Measurements from ENCODE around the gene ABCC9.
"Not testable (repeated sequence)": the region's sequence is repeated elsewhere in the genome, so short reads cannot be mapped to it uniquely, and the experiment has no call there.

The ABCC9 gene

GRCh38 chr12:21933656-21934055, 7.6 kb downstream of the ABCC9 start:
- DNase-seq (ENCODE audit: low read depth in 2 of 2): no peak

DNA sequence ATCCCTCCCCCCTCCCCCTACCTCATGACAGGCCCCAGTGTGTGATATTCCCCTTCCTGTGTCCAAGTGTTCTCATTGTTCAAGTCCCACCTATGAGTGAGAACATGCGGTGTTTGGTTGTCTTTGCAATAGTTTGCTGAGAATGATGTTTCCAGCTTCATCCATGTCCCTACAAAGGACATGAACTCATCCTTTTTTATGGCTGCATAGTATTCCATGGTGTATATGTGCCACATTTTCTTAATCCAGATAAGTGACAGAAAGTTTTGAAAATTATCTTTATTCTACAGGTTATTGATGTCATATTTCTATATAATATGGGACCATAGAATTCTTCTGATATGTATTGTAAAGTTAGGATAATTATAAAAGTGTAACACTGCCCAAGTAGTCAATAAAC, 11.3 kb downstream of the ABCC9 start:
- DNase-seq (ENCODE audit: low read depth in 2 of 2): not testable (repeated sequence)

GRCh38 chr12:21925296-21925913, 15.8 kb downstream of the ABCC9 start:
- DNase-seq (ENCODE audit: low read depth in 2 of 2): no peak

GRCh38 chr12:21921436-21921835, 19.8 kb downstream of the ABCC9 start:
- DNase-seq (ENCODE audit: low read depth in 2 of 2): no peak

- DNase-seq (ENCODE audit: low read depth in 2 of 2): no peak
Observed at GRCh38 chr12:21918456-21918855, 22.8 kb downstream of the ABCC9 start.

DNA sequence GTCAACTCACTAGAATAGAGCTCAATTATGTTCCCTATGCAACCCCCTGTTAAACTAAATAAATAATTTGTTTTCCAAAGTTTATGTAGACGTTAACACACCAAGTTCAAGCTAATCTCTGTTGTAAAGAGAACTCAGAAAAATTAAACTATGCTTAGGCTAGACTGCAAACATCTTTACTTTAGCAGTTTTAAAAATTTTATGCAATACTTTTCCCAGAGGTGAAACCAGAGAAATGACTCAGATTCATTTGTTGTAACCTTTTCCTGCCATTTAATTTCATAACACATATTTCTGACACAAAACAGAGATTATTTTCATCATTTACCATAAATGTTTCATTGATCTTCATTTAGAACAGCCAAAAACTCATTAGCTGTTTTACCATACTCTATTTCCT, 27.4 kb downstream of the ABCC9 start:
- no peak for DNase-seq (ENCODE audit: low read depth in 2 of 2)

GRCh38 chr12:21912318-21912717, 28.9 kb downstream of the ABCC9 start:
- DNase-seq (ENCODE audit: low read depth in 2 of 2): no peak

- DNase-seq (ENCODE audit: low read depth in 2 of 2): no peak
Observed at GRCh38 chr12:21911832-21912231, 29.4 kb downstream of the ABCC9 start.

- no peak for DNase-seq (ENCODE audit: low read depth in 2 of 2)
Observed at GRCh38 chr12:21910657-21911056, 30.6 kb downstream of the ABCC9 start.

GRCh38 chr12:21907948-21908837, 33.0 kb downstream of the ABCC9 start:
- DNase-seq (ENCODE audit: low read depth in 2 of 2): no peak

- no peak for DNase-seq (ENCODE audit: low read depth in 2 of 2)
Observed at GRCh38 chr12:21906919-21907493, 34.2 kb downstream of the ABCC9 start.

GRCh38 chr12:21899532-21899931, 41.7 kb downstream of the ABCC9 start:
- not testable (repeated sequence) for DNase-seq (ENCODE audit: low read depth in 2 of 2)

DNA sequence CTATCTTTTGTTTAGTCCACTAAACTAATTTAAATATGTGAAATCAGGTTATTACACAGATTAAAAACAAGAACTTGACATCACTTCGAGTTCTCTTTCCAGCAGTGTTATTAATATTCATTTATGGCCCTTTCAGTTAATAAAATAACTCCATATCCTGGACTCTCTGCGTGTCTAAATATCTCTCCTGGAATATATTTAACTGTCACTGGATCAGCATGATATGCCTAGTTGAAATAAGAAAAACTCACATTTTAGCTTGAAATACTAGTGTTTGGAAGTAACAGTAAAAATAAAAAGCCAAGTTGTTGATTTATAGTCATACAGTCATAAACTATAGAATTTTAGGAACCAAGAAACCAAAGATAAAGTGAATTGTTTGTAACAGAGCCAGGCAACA, 45.6 kb downstream of the ABCC9 start:
- no peak for DNase-seq (ENCODE audit: low read depth in 2 of 2)

DNA sequence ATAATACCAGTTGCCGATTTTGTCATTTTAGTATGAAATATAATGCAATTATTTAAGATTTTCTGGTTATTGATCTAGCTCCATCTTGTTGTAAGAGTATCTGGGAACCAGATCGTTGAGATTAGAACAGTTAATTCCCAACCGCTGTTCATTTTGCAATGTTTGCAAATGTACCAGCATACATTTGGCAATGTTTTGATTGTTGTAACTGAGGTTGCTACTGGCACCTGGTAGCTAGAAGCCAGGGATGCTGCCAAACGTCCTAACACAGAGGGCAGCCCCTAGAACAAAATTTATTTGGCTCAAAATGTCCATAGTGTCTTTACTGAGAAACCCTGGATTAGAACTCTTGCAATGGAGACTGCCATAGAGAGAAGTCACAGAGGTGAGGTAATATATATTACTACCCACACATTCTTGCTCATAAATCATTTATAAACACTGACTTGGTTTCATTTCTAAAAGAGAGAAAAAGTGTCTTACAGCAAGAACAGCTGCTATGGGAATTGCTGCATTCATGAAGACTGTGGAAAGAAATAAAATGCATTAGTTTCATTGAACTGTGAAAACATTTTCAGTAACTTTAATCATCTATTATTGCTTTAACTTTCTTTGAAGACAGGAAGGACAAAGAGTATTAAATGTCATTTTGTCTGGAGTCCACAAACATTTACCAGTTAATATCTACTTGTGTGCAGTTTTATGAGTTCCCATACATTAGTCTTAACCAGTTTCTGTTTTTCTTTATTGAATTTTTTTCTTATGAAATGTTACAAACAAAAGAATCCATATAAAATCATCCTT, 46.2 kb downstream of the ABCC9 start:
- no peak for DNase-seq (ENCODE audit: low read depth in 2 of 2)

DNA sequence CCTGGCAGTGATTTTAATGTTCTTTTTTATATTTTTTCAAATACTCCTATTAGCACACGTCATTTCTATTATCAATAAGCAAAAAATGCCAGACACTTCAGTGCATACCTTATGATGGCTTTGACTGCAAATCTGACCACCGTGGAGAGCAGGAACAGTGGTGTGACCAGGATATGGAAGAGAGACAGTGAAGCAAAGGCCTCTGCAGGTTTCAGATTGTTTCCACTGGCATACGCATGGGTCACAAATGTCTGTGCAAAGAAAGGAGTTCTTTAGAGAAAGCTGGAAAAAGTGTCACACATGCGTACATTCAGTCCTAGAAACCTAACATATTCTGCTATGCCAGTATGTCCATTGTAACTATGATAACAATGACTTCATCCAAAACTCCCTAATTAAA, 47.3 kb downstream of the ABCC9 start:
- DNase-seq (ENCODE audit: low read depth in 2 of 2): no peak

DNA sequence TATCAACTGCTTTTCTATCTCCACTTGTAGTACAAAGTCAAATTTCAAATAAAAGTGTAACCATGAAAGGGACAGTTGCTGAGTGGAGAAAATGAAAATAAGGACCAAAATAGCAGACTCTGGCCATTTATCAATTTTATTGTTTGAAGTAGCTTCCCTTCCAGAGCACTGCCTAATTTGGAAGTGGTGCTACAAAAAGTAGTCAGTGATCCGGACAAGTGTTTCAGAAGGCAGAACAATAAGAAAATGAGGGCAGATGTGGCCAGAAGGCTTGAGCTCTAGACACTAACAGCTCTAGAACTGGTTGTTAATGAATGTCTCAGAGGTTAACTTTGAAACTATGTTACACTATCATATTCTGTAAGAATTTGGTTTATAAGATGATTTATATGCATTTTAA, 48.9 kb downstream of the ABCC9 start:
- no peak for DNase-seq (ENCODE audit: low read depth in 2 of 2)

GRCh38 chr12:21891751-21892217, 49.4 kb downstream of the ABCC9 start:
- no peak for DNase-seq (ENCODE audit: low read depth in 2 of 2)

GRCh38 chr12:21888276-21888863, 52.9 kb downstream of the ABCC9 start:
- DNase-seq (ENCODE audit: low read depth in 2 of 2): no peak

GRCh38 chr12:21884936-21885335, 56.3 kb downstream of the ABCC9 start:
- DNase-seq (ENCODE audit: low read depth in 2 of 2): no peak

GRCh38 chr12:21882635-21883034, 58.6 kb downstream of the ABCC9 start:
- DNase-seq (ENCODE audit: low read depth in 2 of 2): no peak

- DNase-seq (ENCODE audit: low read depth in 2 of 2): no peak
Observed at GRCh38 chr12:21881965-21882364, 59.3 kb downstream of the ABCC9 start.

DNA sequence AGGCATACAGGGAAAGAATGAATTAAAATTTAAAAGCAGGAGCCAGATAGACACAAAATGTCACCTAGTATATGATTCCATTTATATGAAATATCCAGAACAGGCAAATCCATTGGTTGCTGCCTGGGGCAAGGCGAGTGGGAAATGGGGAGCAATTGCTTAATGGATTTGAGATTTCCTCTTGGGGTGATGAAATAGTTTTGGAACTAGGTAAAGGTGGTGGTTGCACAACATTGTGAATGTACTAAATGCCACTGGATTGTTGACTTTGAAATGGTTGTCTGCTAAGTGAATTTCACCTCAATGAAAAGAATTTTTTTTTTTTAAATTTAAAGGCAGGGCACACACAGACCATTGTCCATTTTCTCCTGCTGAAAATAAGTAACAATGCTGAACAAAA, 61.9 kb downstream of the ABCC9 start:
- DNase-seq (ENCODE audit: low read depth in 2 of 2): no peak
